ENCODE data around the gene ERBB2. TPM values are rescaled to one million over a fixed set of nuclear protein-coding genes. Genes with fewer than 3 reads are reported as not detected.

Gene ERBB2
- total and polyA plus RNA-seq, 2 of the 4 experiments (the other 2 are of a cell fraction): 28.7 to 33.3 TPM

DNA sequence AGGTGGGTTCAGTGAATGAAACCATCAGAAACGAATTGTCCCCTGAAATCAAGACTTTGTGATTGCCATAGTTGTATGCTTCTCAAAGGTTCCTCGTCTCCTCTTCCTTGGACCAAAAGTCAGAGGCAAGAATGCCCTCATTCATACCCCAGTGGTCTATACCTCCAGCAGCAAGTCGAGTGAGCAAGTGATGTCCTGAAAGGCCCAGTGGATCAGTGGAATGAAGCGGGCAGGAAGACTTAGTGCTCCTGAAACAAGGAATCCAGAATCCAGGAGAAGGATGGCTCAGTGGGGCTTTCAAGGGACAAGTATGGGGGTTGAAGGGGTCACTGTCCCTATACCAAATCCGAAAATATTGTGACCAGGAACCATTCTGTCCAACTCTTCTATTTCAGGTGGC lies 5.3 kb upstream of the ERBB2 start:
- no peak overlapping the region for H2AFZ ChIP-seq (replicated peaks; ENCODE audit: low read length, poor library complexity)
- H3K9ac ChIP-seq (ENCODE audit: low read depth, low read length): no peak overlapping the region
- H2BK5ac ChIP-seq (ENCODE audit: low read depth, low read length, poor library complexity, severe bottlenecking): no peak overlapping the region
- no peak overlapping the region for H3K18ac ChIP-seq (ENCODE audit: low read depth, low read length)
- H4K20me1 ChIP-seq (ENCODE audit: insufficient read depth, low read length): no peaks in the 10 kb centered on the region
- no peak overlapping the region for H3K4me3 ChIP-seq (ENCODE audit: insufficient read depth, low read depth, low read length)
- H3K14ac ChIP-seq (replicated peaks; ENCODE audit: low read depth, low read length): no peak overlapping the region
- H3K23ac ChIP-seq (ENCODE audit: low read depth, low read length): no peak overlapping the region
- no CpG with 5 or more reads among the region's 5 CpGs for WGBS, 2 experiments (ENCODE audit: extremely low coverage in 2 of 2, insufficient read length in 1 of 2)
- no peak overlapping the region for H2AK5ac ChIP-seq (ENCODE audit: low read depth, low read length)
- no peak overlapping the region for H2BK20ac ChIP-seq (ENCODE audit: low read depth, low read length)
- no peak overlapping the region for H4K91ac ChIP-seq (ENCODE audit: insufficient read depth, low read depth, low read length)
- in situ Hi-C loops (cut with MboI; ENCODE audit: low sequenced_read_pairs) (no loop called here), intact Hi-C loops (cut with micrococcal nuclease) (no loop called here), dilution Hi-C loops (cut with HindIII; ENCODE audit: low sequenced_read_pairs, unreplicated experiment) (no loop called here)
- ChIA-PET POLR2A (ENCODE audit: unreplicated experiment) (no interaction called here), CTCF (no interaction called here)
- H3K79me1 ChIP-seq (ENCODE audit: low read depth in 1 of 2, low read length in 2 of 2): peaks cover 0 to 5% of the 10 kb centered on the region in 2 experiments; a peak in 2 of 4 replicates
- H4K5ac ChIP-seq (ENCODE audit: low read depth, low read length): no peak overlapping the region
- no peaks in the 10 kb centered on the region for H3K36me3 ChIP-seq (ENCODE audit: control insufficient read depth, insufficient read depth, low read length)
- no peaks in the 10 kb centered on the region for H3K9me3 ChIP-seq (ENCODE audit: control insufficient read depth, insufficient read depth, low read length)
- H2BK120ac ChIP-seq (ENCODE audit: low read depth, low read length): no peak overlapping the region
- ATAC-seq (ENCODE audit: low read depth) (no peak), DNase-seq (no peak)
- H2AK9ac ChIP-seq (replicated peaks; ENCODE audit: low read depth, low read length, poor library complexity): no peak overlapping the region
- no peak overlapping the region for H3K4me2 ChIP-seq (ENCODE audit: low read depth, low read length)
- no peaks in the 10 kb centered on the region for H3K27me3 ChIP-seq (ENCODE audit: control insufficient read depth, insufficient read depth, low read length)
- no peak overlapping the region for H3K27ac ChIP-seq (ENCODE audit: insufficient read depth, low read length)
- TF ChIP-seq MAZ (IDR thresholded peaks at IDR 0.05; ENCODE audit: borderline replicate concordance, low read depth, low read length): no peak
- TF ChIP-seq CTCF (conservative IDR thresholded peaks at IDR 0.05; ENCODE audit: low read depth, low read length): no peak
- no peak for TF ChIP-seq CEBPB (IDR thresholded peaks at IDR 0.05; ENCODE audit: low read depth, low read length)
- TF ChIP-seq RFX5 (IDR thresholded peaks at IDR 0.05; ENCODE audit: low read depth, low read length): no peak
- TF ChIP-seq MXI1 (IDR thresholded peaks at IDR 0.05; ENCODE audit: borderline replicate concordance, low read depth, low read length): no peak
- TF ChIP-seq, protein P1, sequence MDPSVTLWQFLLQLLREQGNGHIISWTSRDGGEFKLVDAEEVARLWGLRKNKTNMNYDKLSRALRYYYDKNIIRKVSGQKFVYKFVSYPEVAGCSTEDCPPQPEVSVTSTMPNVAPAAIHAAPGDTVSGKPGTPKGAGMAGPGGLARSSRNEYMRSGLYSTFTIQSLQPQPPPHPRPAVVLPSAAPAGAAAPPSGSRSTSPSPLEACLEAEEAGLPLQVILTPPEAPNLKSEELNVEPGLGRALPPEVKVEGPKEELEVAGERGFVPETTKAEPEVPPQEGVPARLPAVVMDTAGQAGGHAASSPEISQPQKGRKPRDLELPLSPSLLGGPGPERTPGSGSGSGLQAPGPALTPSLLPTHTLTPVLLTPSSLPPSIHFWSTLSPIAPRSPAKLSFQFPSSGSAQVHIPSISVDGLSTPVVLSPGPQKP (IDR thresholded peaks at IDR 0.05; ENCODE audit: borderline replicate concordance, low read depth, low read length): no peak
- TF ChIP-seq NFE2L2 (IDR thresholded peaks at IDR 0.05; ENCODE audit: low read depth, low read length): no peak
- TF ChIP-seq SMC3 (IDR thresholded peaks at IDR 0.05; ENCODE audit: low read depth, low read length): no peak
- TF ChIP-seq CHD1 (IDR thresholded peaks at IDR 0.05; ENCODE audit: low read depth, low read length): no peak
- TF ChIP-seq MAFK (IDR thresholded peaks at IDR 0.05; ENCODE audit: low read depth, low read length): no peak
- TF ChIP-seq POLR2A (IDR thresholded peaks at IDR 0.05; ENCODE audit: low read depth, low read length): no peak
- no peak for TF ChIP-seq RAD21 (IDR thresholded peaks at IDR 0.05; ENCODE audit: low read length)
- no peak for TF ChIP-seq BHLHE40 (IDR thresholded peaks at IDR 0.05; ENCODE audit: low read depth, low read length)
- no peak for TF ChIP-seq RCOR1 (IDR thresholded peaks at IDR 0.05; ENCODE audit: insufficient replicate concordance, low read length)
- TF ChIP-seq FOS (IDR thresholded peaks at IDR 0.05; ENCODE audit: low read depth, low read length): no peak
- TF ChIP-seq, protein P2, sequence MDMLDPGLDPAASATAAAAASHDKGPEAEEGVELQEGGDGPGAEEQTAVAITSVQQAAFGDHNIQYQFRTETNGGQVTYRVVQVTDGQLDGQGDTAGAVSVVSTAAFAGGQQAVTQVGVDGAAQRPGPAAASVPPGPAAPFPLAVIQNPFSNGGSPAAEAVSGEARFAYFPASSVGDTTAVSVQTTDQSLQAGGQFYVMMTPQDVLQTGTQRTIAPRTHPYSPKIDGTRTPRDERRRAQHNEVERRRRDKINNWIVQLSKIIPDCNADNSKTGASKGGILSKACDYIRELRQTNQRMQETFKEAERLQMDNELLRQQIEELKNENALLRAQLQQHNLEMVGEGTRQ (IDR thresholded peaks at IDR 0.05; ENCODE audit: low read depth, low read length): no peak
- BruUV-seq (replicated peaks): no TSS peak
- H3K4me1 ChIP-seq (ENCODE audit: control insufficient read depth, insufficient read depth, low read length): peaks cover 2% of the 10 kb centered on the region; the same call in 1 of the 2 replicates
- 0 out of 2 replicates have a peak, but pooled peaks cover 6% of the 10 kb centered on the region for H3K9me1 ChIP-seq (ENCODE audit: insufficient read depth, low read length)
- no peak overlapping the region for H2BK15ac ChIP-seq (ENCODE audit: low read depth, low read length)
- H4K8ac ChIP-seq (ENCODE audit: low read depth in 2 of 2, low read length in 2 of 2): no peak overlapping the region
- H3K56ac ChIP-seq (ENCODE audit: extremely low read depth, insufficient read depth, low read length): no peak overlapping the region
- no peak overlapping the region for H3K4ac ChIP-seq (ENCODE audit: low read depth, low read length)

All from IMR-90 (cell line).